Spleen (tissue), 11 donors: ENCODE data around the gene ATL2. TPM values are rescaled to one million over a fixed set of nuclear protein-coding genes. Genes with fewer than 3 reads are reported as not detected.

Experiments used
- DNase-seq: peaks from one replicate; pipeline ENCODE4 v3.0.0-alpha.2; 2020
- H3K27ac ChIP-seq, 8 donors: fragments of 200-600 bp; sonication (generic) in 7 of 8; 1 replicate in 4 of 8; 2 replicates in 4 of 8; pipeline versions ENCODE4 v1.5.0 to v1.8.0; 2016 to 2021; ENCODE audit warnings: inconsistent platforms in 4 of 8, mild to moderate bottlenecking in 4 of 8, moderate library complexity in 1 of 8
- H3K27me3 ChIP-seq, 7 donors: fragments of 200-600 bp; sonication (generic) in 6 of 7; replicated peaks in 1 of 7; 1 replicate in 4 of 7; 2 replicates in 3 of 7; pipeline versions ENCODE4 v1.5.0 to v1.8.0; 2016 to 2021; ENCODE audit warnings: inconsistent platforms in 3 of 7, mild to moderate bottlenecking in 1 of 7
- H3K36me3 ChIP-seq, 6 donors: fragments of 200-600 bp; sonication (generic) in 5 of 6; 1 replicate in 4 of 6; 2 replicates in 2 of 6; pipeline versions ENCODE4 v1.5.0 to v1.8.0; 2016 to 2021; ENCODE audit warnings: inconsistent platforms in 2 of 6
- H3K4me1 ChIP-seq, 6 donors: fragments of 200-600 bp; sonication (generic) in 5 of 6; 1 replicate in 3 of 6; 2 replicates in 3 of 6; pipeline versions ENCODE4 v1.5.0 to v1.8.0; 2016 to 2021; ENCODE audit warnings: inconsistent platforms in 3 of 6
- H3K4me3 ChIP-seq, 8 donors: fragments of 200-600 bp; sonication (generic) in 7 of 8; 1 replicate in 4 of 8; 2 replicates in 4 of 8; pipeline versions ENCODE4 v1.5.0 to v1.8.0; 2016 to 2021; ENCODE audit warnings: inconsistent platforms in 4 of 8, mild to moderate bottlenecking in 4 of 8, moderate library complexity in 2 of 8
- H3K9me3 ChIP-seq, 8 donors: fragments of 200-600 bp; sonication (generic) in 7 of 8; 1 replicate in 4 of 8; 2 replicates in 4 of 8; pipeline versions ENCODE4 v1.5.0 to v1.8.0; 2016 to 2021; ENCODE audit warnings: inconsistent platforms in 4 of 8
- POLR2A ChIP-seq, 3 donors: fragments of 450-650 bp; IDR thresholded peaks; one replicate each; pipeline ENCODE4 v1.5.1; 2017; ENCODE audit warnings: antibody characterized with exemption in 3 of 3, mild to moderate bottlenecking in 1 of 3
- POLR2AphosphoS5 ChIP-seq, 3 donors: sonication (generic); formaldehyde crosslinking; IDR thresholded peaks; one replicate each; pipeline ENCODE4 v1.5.1; 2017; ENCODE audit warnings: antibody characterized with exemption in 3 of 3
- WGBS, 5 donors: extraction: QIAGEN DNeasy Blood & Tissue Kit in 3 of 5; methylation state at CpG; one replicate each; pipeline versions ENCODE4 v1.1.5 to v1.1.7; 2013 to 2018; 5-methylcytosine and 5-hydroxymethylcytosine counted together
- intact Hi-C: fragments of 100-400 bp; cut with DNase I; formaldehyde crosslinking; loops from one replicate; pipeline ENCODE4 v1.15.0; 2023; ENCODE audit warnings: low total_unique reads
- polyA plus RNA-seq, 3 donors: library from polyadenylated mRNA; stranded (reverse); fragments of 200-250 nt; gene quantifications; one replicate each; pipeline ENCODE4 v1.2.1, GENCODE V29; 2013
- total RNA-seq, 7 donors: library from RNA; depleted of rRNA in 3 of 7; stranded (reverse); fragments of >200 nt in 3 of 7; fragmentation: NEBNext Ultra II Directional in 4 of 7; extraction: Animal tissue kit (Norgen Biotek cat#: 25700) in 4 of 7; gene quantifications; one replicate each; pipeline versions ENCODE4 v1.1.0 to v1.2.1, GENCODE V29; 2016 to 2021
- TF ChIP-seq, protein P1 (sequence below), 11 experiments: fragments of 200-600 bp in 7 of 11; fragments of 450-650 bp in 4 of 11; sonication (generic) in 4 of 11; IDR thresholded peaks in 8 of 11; conservative IDR thresholded peaks in 3 of 11; 1 replicate in 7 of 11; 2 replicates in 4 of 11; pipeline versions ENCODE4 v1.4.0 to v1.8.0; 2016 to 2021; ENCODE audit warnings: antibody characterized with exemption in 11 of 11, inconsistent platforms in 4 of 11, mild to moderate bottlenecking in 1 of 11
- donor health status: healthy with polysubstance abuse.
- donor health status: DM: no; HTN: no; CAD: no; lungs with moderate emphysema.
- donor health status: DM: no; HTN: no; CAD: no.
- donor health status: Bipolar disorder and iron deficiency.
- donor health status: healthy.
- donor health status: DM: no; HTN: no; CAD: no.
- donor health status: DM: yes; HTN: yes; CAD: no.

ATL2 gene
- total and polyA plus RNA-seq, 10 donors: 17.5 to 100 (median 64.2) TPM

DNA sequence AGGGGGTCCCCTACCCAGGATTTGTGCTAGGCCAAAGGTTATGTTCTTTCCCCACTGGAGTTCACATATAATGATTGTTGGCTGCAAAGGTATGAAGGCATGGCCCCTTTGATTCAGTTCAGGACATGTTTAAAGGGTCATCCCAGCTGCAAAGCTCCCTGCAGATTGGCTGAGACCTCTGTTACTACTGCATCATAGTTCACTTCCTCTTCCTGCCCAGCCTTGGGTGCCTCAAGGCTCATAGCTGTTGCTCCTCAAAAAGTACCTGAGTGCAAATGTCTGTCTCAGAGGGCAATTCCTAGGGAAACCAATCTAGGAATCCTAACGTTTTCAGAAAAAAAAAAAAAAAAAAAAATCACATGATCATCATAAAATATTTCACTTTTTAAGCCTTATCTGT, 125.1 kb downstream of the ATL2 start:
- DNase-seq: no peak
- H3K4me1 ChIP-seq: no peaks in the 10 kb centered on the region
- intact Hi-C loops: no loop called here
- no peak overlapping the region for H3K27ac ChIP-seq
- TF ChIP-seq POLR2A (IDR thresholded peaks at IDR 0.05): no peak
- TF ChIP-seq, protein P1, sequence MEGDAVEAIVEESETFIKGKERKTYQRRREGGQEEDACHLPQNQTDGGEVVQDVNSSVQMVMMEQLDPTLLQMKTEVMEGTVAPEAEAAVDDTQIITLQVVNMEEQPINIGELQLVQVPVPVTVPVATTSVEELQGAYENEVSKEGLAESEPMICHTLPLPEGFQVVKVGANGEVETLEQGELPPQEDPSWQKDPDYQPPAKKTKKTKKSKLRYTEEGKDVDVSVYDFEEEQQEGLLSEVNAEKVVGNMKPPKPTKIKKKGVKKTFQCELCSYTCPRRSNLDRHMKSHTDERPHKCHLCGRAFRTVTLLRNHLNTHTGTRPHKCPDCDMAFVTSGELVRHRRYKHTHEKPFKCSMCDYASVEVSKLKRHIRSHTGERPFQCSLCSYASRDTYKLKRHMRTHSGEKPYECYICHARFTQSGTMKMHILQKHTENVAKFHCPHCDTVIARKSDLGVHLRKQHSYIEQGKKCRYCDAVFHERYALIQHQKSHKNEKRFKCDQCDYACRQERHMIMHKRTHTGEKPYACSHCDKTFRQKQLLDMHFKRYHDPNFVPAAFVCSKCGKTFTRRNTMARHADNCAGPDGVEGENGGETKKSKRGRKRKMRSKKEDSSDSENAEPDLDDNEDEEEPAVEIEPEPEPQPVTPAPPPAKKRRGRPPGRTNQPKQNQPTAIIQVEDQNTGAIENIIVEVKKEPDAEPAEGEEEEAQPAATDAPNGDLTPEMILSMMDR (IDR thresholded peaks at IDR 0.05 in 8 of 11, conservative IDR thresholded peaks at IDR 0.05 in 3 of 11): no peak
- TF ChIP-seq POLR2AphosphoS5 (IDR thresholded peaks at IDR 0.05): no peak
- WGBS, 5 donors: 46 to 65% (median 55%) methylated on average over 1 of the region's 1 CpG
- no peaks in the 10 kb centered on the region for H3K27me3 ChIP-seq
- H3K4me3 ChIP-seq: no peak overlapping the region
- no peaks in the 10 kb centered on the region for H3K36me3 ChIP-seq
- H3K9me3 ChIP-seq: no peaks in the 10 kb centered on the region

DNA sequence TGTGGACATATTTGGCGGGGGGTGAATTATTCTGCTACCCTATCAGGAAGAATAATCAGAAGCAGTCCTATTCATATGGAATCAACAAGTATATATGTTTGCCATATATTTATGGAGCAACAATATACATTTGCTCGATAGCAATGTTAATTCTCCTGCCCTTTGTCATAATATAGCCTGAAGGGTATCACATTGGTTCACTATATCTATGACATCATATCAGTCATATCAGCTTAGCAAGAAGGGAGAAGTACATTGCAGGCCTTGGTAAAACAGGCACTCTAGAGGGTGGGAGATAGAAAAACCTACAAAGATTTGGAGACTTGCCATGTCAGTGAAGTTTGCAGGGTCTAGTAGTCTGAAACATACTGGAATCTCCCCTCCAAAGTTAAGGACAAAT, 128.4 kb downstream of the ATL2 start:
- DNase-seq: no peak
- Histone ChIP-seq H3K27ac (no peak overlapping the region), H3K4me3 (no peak overlapping the region), H3K4me1 (no peaks in the 10 kb centered on the region), H3K27me3 (no peaks in the 10 kb centered on the region), H3K9me3 (no peaks in the 10 kb centered on the region), H3K36me3 (no peaks in the 10 kb centered on the region)
- intact Hi-C loops: no loop called here
- TF ChIP-seq POLR2A (IDR thresholded peaks at IDR 0.05) (no peak), POLR2AphosphoS5 (IDR thresholded peaks at IDR 0.05) (no peak)
- TF ChIP-seq, protein P1 (IDR thresholded peaks at IDR 0.05 in 8 of 11, conservative IDR thresholded peaks at IDR 0.05 in 3 of 11): no peak
- 89 to 97% (median 94%) methylated on average over 2 of the region's 2 CpGs for WGBS, 5 donors

DNA sequence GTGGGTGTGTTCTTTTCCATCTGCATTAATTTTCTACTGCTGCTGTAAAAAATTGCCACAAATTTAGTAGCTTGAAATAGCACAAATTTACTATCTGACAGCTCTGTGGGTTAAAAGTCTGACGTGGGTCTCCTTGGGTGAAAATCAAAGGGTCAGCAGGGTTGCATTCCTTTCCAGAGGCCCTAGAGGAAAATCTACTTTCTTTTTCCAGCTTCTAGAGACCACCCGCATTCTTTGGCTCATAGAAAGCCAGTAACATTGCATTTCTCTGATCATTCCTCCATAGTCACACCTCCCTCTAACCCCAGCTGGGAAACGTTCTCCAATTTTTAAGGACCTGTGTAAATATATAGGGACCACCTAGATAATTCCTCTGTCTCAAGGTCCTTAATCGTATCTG, 128.8 kb downstream of the ATL2 start:
- H3K27ac ChIP-seq: no peak overlapping the region
- H3K4me3 ChIP-seq: no peak overlapping the region
- intact Hi-C loops: no loop called here
- no peak for TF ChIP-seq POLR2AphosphoS5 (IDR thresholded peaks at IDR 0.05)
- TF ChIP-seq, protein P1 (IDR thresholded peaks at IDR 0.05 in 8 of 11, conservative IDR thresholded peaks at IDR 0.05 in 3 of 11): no peak
- TF ChIP-seq POLR2A (IDR thresholded peaks at IDR 0.05): no peak
- no peak for DNase-seq
- H3K36me3 ChIP-seq: no peaks in the 10 kb centered on the region
- H3K4me1 ChIP-seq: no peaks in the 10 kb centered on the region
- no peaks in the 10 kb centered on the region for H3K9me3 ChIP-seq
- no peaks in the 10 kb centered on the region for H3K27me3 ChIP-seq
- WGBS, 5 donors: 76 to 85% (median 82%) methylated on average over 4 of the region's 4 CpGs

DNA sequence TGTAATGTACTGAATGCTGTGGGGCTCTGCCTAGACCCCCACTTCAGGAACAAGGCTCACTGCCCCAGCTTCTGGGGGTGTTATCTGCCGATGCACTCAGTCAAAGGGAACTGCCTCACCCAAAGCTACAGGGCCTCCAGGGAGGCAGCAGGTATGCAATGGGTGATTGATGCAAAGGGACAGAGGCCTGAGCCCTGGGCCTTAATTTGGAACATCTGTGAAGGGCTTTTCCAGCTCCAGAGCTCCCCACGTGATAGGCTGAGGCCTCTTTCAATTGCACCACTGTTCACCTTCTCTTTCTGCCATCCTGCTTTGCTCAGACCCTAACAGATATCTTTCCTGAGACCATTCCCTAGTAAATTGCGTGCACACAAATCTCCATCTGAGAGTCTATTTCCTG, 131.0 kb downstream of the ATL2 start:
- H3K27ac ChIP-seq: no peak overlapping the region
- no peaks in the 10 kb centered on the region for H3K27me3 ChIP-seq
- no peak overlapping the region for H3K4me3 ChIP-seq
- H3K36me3 ChIP-seq: no peaks in the 10 kb centered on the region
- no peak for TF ChIP-seq POLR2AphosphoS5 (IDR thresholded peaks at IDR 0.05)
- TF ChIP-seq POLR2A (IDR thresholded peaks at IDR 0.05): no peak
- WGBS, 5 donors: 68 to 89% (median 82%) methylated on average over 3 of the region's 3 CpGs
- H3K9me3 ChIP-seq: no peaks in the 10 kb centered on the region
- DNase-seq: no peak
- intact Hi-C loops: no loop called here
- H3K4me1 ChIP-seq: no peaks in the 10 kb centered on the region

DNA sequence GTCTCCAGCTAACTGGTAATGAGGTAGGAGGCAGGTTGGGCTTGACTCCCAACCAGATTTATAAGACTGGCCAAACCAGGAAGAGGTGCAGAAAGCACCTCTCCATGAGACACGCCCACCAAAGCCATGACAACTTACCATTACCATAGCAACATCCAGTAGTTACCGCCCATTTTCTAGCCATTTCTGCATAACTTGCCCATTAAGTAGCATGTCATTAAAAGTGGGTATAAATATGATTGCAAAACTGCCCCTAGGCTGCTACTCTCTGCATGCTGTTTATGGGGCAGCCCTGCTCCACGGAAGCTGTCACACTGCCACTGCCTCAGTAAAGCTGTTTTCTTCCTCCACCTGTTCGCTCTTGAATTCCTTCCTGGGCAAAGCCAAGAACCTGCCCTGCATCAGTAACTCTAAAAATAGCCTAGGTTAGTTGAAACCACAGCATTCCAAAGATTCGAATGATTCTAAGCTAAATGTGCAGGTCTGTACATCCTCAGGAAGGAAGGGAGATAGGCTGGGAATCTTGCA, 131.9 kb downstream of the ATL2 start:
- intact Hi-C loops: no loop called here
- H3K36me3 ChIP-seq: no peaks in the 10 kb centered on the region
- H3K4me3 ChIP-seq: no peak overlapping the region
- TF ChIP-seq POLR2AphosphoS5 (IDR thresholded peaks at IDR 0.05): no peak
- no peak for TF ChIP-seq POLR2A (IDR thresholded peaks at IDR 0.05)
- TF ChIP-seq, protein P1 (IDR thresholded peaks at IDR 0.05 in 8 of 11, conservative IDR thresholded peaks at IDR 0.05 in 3 of 11): no peak
- no peaks in the 10 kb centered on the region for H3K9me3 ChIP-seq
- DNase-seq: no peak
- H3K4me1 ChIP-seq: no peaks in the 10 kb centered on the region
- WGBS, 5 donors: 70 to 79% (median 77%) methylated on average over 5 of the region's 5 CpGs
- H3K27me3 ChIP-seq: no peaks in the 10 kb centered on the region
- no peak overlapping the region for H3K27ac ChIP-seq
